Caco-2 (cell line): ENCODE data around the gene LTBP3. TPM values are rescaled to one million over a fixed set of nuclear protein-coding genes. Genes with fewer than 3 reads are reported as not detected.
A peak's percentile ranks its signal among the peaks of the same experiment; 100 is the strongest.

Source experiments
- BruUV-seq: library from RNA; stranded (reverse); fragments of 400-500 nt; replicated peaks from 2 replicates; lab custom pipeline; 2021; lab: Mats Ljungman, UMichigan
- CTCF ChIA-PET: fragments of 300-600 bp; sonication (Branson Sonifier 250); formaldehyde crosslinking; loops from one replicate; lab custom pipeline; 2022; ENCODE audit warnings: antibody characterized with exemption; lab: Charles Lee
- POLR2A ChIA-PET: fragments of 300-600 bp; sonication (Branson Sonifier 250); formaldehyde crosslinking; loops from one replicate; lab custom pipeline; 2022; ENCODE audit warnings: antibody characterized with exemption; lab: Charles Lee
- DNase-seq, 2 experiments: peaks; one replicate each; pipeline versions ENCODE4 v3.0.0 to v3.0.0-alpha.2; 2020 to 2022
- H3K27me3 ChIP-seq: replicated peaks from 2 replicates; pipeline ENCODE4 v1.6.0; 2011; ENCODE audit warnings: low read length; ENCODE audit not compliant: control insufficient read depth, insufficient read depth
- H3K36me3 ChIP-seq: 2 replicates; pipeline ENCODE4 v1.5.1; 2011; ENCODE audit warnings: low read length; ENCODE audit not compliant: control insufficient read depth, insufficient read depth
- H3K4me1 ChIP-seq: fragments of 250-450 bp; sonication (Bioruptor Pico); 2 replicates; pipeline ENCODE4 v1.5.1; 2020; ENCODE audit warnings: mild to moderate bottlenecking
- H3K4me3 ChIP-seq: 2 replicates; pipeline ENCODE4 v1.5.1; 2011; ENCODE audit warnings: low read depth, mild to moderate bottlenecking, control low read depth, low read length
- H3K9me3 ChIP-seq: fragments of 250-450 bp; sonication (Bioruptor Pico); 2 replicates; pipeline ENCODE4 v1.5.1; 2020; ENCODE audit warnings: mild to moderate bottlenecking, moderate library complexity
- H3K27ac Mint-ChIP-seq: one replicate; pipeline ENCODE4 v1.8.0; 2022; ENCODE audit warnings: mixed read lengths; ENCODE audit not compliant: unreplicated experiment
- H3K27me3 Mint-ChIP-seq: one replicate; pipeline ENCODE4 v1.8.0; 2022; ENCODE audit warnings: mixed read lengths; ENCODE audit not compliant: insufficient read depth, unreplicated experiment
- H3K36me3 Mint-ChIP-seq: one replicate; pipeline ENCODE4 v1.8.0; 2022; ENCODE audit warnings: mild to moderate bottlenecking, mixed read lengths; ENCODE audit not compliant: insufficient read depth, unreplicated experiment
- H3K4me1 Mint-ChIP-seq: one replicate; pipeline ENCODE4 v1.8.0; 2022; ENCODE audit warnings: low read depth, mixed read lengths; ENCODE audit not compliant: unreplicated experiment
- H3K4me3 Mint-ChIP-seq: one replicate; pipeline ENCODE4 v1.8.0; 2022; ENCODE audit warnings: mild to moderate bottlenecking, moderate library complexity, mixed read lengths; ENCODE audit not compliant: unreplicated experiment
- H3K9me3 Mint-ChIP-seq: one replicate; pipeline ENCODE4 v1.8.0; 2022; ENCODE audit warnings: mixed read lengths; ENCODE audit not compliant: unreplicated experiment
- CTCF ChIP-seq, 2 experiments: fragments of 200-600 bp in 1 of 2; IDR thresholded peaks; 1 replicate in 1 of 2; 2 replicates in 1 of 2; pipeline versions ENCODE4 v1.5.1 to v1.8.0; 2011 to 2022; ENCODE audit warnings: antibody characterized with exemption in 1 of 2, control low read depth in 1 of 2, inconsistent platforms in 1 of 2, low read depth in 1 of 2, low read length in 1 of 2, mild to moderate bottlenecking in 1 of 2, moderate library complexity in 1 of 2; ENCODE audit not compliant: insufficient read depth in 1 of 2, severe bottlenecking in 1 of 2, unreplicated experiment in 1 of 2
- intact Hi-C: fragments of 100-400 bp; cut with micrococcal nuclease; formaldehyde crosslinking; loops from one replicate; pipeline ENCODE4 v1.10.0; 2022; ENCODE audit not compliant: unreplicated experiment
- total RNA-seq: library from RNA; stranded (reverse); gene quantifications from 2 replicates; pipeline ENCODE4 v1.2.3, GENCODE V29; 2022

The LTBP3 gene
- total RNA-seq, 1 experiment from 2014 or later, result 91.2 TPM

- CTCF ChIA-PET, result interaction anchor here (0.6 to 1.7 kb wide), 4 partner anchors 13 to 23 kb away, joined by 3 to 9 read pairs (median 8); partner anchors contain the start of genes FAM89B and ZNRD2
- intact Hi-C loops, result loop anchor here (1.0 kb wide), 1 partner anchor 13 kb away; the partner anchor contains the start of gene ZNRD2
- Mint-ChIP-seq H3K27me3 (no peaks in the 10 kb centered on the region), H3K4me3 (peak overlapping the region; percentile 75), H3K27ac (peak overlapping the region; percentile 61), H3K4me1 (peaks cover 46% of the 10 kb centered on the region), H3K9me3 (no peaks in the 10 kb centered on the region), H3K36me3 (peaks cover 19% of the 10 kb centered on the region)
- no peaks in the 10 kb centered on the region for H3K27me3 ChIP-seq
- H3K4me3 ChIP-seq, result peak overlapping the region; percentile 70
- no peak for DNase-seq
- no peaks in the 10 kb centered on the region; the same call in 1 of the 2 replicates for H3K36me3 ChIP-seq
- H3K9me3 ChIP-seq, result no peaks in the 10 kb centered on the region
- BruUV-seq, result no TSS peak
- POLR2A ChIA-PET, result interaction anchor here (0.9 to 1.4 kb wide), 2 partner anchors 13 to 35 kb away, joined by 3 to 7 read pairs; partner anchors contain the start of gene ZNRD2
- peaks cover 61% of the 10 kb centered on the region for H3K4me1 ChIP-seq
- no peak for TF ChIP-seq CTCF (IDR thresholded peaks at IDR 0.05; ENCODE audit: insufficient read depth in 1 of 2, low read depth in 1 of 2, low read length in 1 of 2, severe bottlenecking in 1 of 2, unreplicated experiment in 1 of 2)
Observed at GRCh38 chr11:65557280-65558001, 718 bp downstream of the LTBP3 start.

- TSS peak; percentile 28 for BruUV-seq
Observed at GRCh38 chr11:65556470-65557279, 1.5 kb downstream of the LTBP3 start.

More at GRCh38 chr11:65556470-65557279, 1.5 kb downstream of the LTBP3 start:
- CTCF ChIA-PET, result interaction anchor here (1.3 to 1.7 kb wide), 3 partner anchors 14 to 16 kb away, joined by 6 to 9 read pairs (median 9); partner anchors contain the start of genes FAM89B and ZNRD2
- H3K9me3 Mint-ChIP-seq, result no peaks in the 10 kb centered on the region
- peaks cover 26% of the 10 kb centered on the region for H3K36me3 Mint-ChIP-seq
- H3K4me3 Mint-ChIP-seq, result peak overlapping the region; percentile 75
- H3K4me1 Mint-ChIP-seq, result peaks cover 47% of the 10 kb centered on the region
- peak in 1 of 2 experiments; percentile 51 for DNase-seq
- H3K27me3 ChIP-seq, result no peaks in the 10 kb centered on the region
- H3K27me3 Mint-ChIP-seq, result no peaks in the 10 kb centered on the region
- H3K4me3 ChIP-seq, result peak overlapping the region; percentile 70
- POLR2A ChIA-PET, result interaction anchor here (0.9 to 1.4 kb wide), 2 partner anchors 14 to 35 kb away, joined by 3 to 7 read pairs; partner anchors contain the start of gene ZNRD2
- peak overlapping the region; percentile 61 for H3K27ac Mint-ChIP-seq
- peaks cover 68% of the 10 kb centered on the region for H3K4me1 ChIP-seq
- H3K36me3 ChIP-seq, result no peaks in the 10 kb centered on the region; the same call in 1 of the 2 replicates
- intact Hi-C loops, result no loop called here
- no peaks in the 10 kb centered on the region for H3K9me3 ChIP-seq
- TF ChIP-seq CTCF (IDR thresholded peaks at IDR 0.05; ENCODE audit: insufficient read depth in 1 of 2, low read depth in 1 of 2, low read length in 1 of 2, severe bottlenecking in 1 of 2, unreplicated experiment in 1 of 2), result no peak
